GM21619 (cell line): ENCODE results near the gene TWNK.
"Not testable (repeated sequence)": the region's sequence is repeated elsewhere in the genome, so short reads cannot be mapped to it uniquely, and the experiment has no call there.

ENCODE experiments used
- ATAC-seq: cut with Tn5 transposase; IDR thresholded peaks from one replicate; pipeline ENCODE4 v1.9.1; 2021; ENCODE audit not compliant: unreplicated experiment

Gene TWNK

DNA sequence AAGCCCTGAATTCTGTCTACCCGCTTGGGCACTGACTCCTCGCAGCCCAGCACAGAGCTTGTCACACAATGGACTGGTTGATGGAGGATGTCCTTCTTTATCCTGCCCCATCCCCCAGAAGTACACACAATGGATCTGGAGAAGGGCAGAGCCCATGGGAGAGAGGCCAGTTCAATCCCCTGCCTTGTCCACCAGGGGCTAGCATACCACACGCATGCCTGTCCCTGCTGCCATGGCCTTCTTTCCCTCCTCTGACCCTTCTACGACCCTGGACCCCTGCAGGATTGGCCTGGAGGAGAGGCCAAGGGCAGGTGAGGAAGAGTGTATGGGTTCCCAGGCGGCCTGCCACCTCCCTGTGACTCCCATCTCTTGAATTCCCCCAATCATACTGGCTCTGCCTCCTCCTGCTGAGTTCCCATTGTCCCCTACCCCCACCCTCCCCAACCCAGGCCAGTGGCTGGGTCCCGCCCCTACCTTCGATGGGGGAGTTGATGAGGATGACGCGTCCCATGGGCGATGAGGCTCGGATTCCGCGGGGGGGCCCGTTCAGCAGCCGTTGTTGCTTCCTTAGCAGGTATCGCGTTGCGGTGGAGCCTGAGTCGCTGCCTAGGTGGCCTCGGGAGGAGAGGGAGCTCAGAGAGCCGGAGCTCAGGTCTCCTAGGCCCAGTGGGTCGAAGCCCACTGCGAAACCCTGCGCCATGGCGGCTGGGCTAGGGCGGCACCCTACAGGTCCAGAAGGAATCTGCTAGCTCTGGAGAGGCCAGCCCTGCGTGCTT is 42.4 kb downstream of the TWNK start:
- ATAC-seq = no peak

DNA sequence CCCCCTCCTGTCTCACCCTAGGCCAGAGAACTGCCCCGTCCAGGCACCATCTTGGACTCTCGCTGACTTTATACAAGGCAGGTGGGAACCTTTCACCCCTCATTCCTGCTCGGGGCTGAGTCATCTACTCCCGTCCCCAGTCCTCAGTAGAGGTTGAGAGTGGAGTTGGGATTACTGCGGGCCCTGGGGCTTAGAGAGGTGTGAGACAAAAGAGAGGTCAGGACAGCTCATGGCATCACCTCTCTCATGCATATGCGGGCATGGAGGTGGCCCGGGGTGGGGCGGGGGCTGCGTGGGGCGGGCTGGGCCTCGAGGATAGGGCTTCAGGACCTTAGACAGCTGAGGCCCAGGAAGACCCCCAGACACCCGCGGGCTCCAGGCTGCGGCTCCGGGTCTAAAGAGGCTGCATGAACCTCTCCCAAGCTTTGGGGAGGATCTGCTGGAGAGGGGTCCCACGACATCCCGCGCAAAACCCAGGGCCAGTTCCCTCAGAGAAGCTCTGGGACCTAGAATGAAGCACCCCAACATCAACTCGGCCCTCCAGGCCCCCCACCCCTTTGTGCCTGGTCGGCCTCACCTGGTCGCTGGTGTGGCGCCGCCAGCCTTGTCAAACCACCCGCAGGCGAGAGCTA is 43.3 kb downstream of the TWNK start:
- ATAC-seq = no peak

DNA sequence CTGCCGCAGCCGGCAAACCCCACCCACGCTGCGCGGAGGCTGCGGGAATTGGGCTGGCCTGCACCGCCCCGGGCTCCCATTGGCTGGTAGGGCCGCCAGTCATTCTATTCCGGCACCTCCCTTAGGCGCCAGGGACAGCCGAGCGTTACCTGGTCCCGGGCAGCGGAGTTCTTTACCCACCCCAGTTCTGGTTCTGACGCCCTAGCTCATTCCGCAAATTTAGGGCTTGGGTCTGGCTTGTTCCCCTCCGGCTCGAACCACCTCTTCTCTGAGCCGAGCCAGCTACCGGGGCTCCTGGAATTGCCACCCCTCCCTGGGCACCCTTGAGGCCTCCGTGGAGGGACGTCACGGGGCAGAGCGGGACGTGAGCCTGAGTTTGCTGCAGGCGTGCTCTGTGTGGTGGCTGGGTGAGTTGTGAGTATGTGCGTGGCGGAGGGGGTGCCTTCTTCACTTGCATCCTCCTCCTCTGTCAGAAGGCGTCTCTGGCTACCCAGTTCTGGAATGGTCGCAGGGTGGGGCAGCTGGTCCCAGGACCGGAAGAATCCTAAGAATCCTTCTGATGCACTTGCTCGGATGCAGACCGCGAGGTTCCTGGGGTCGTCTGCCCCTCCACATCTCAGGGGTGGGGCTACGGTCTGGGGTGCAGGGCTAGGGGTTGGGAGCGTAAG is 43.9 kb downstream of the TWNK start, which contains the start of the genes PDZD7 and SFXN3:
TSS of gene PDZD7 (minus strand) at position 2 of the 668 bp plus-strand sequence. CDS start 910 bp downstream, outside the sequence.
TSS of gene SFXN3 (plus strand) at position 107 of the 668 bp plus-strand sequence. CDS start 3,461 bp downstream, outside the sequence.
- peak; percentile 92 for ATAC-seq

DNA sequence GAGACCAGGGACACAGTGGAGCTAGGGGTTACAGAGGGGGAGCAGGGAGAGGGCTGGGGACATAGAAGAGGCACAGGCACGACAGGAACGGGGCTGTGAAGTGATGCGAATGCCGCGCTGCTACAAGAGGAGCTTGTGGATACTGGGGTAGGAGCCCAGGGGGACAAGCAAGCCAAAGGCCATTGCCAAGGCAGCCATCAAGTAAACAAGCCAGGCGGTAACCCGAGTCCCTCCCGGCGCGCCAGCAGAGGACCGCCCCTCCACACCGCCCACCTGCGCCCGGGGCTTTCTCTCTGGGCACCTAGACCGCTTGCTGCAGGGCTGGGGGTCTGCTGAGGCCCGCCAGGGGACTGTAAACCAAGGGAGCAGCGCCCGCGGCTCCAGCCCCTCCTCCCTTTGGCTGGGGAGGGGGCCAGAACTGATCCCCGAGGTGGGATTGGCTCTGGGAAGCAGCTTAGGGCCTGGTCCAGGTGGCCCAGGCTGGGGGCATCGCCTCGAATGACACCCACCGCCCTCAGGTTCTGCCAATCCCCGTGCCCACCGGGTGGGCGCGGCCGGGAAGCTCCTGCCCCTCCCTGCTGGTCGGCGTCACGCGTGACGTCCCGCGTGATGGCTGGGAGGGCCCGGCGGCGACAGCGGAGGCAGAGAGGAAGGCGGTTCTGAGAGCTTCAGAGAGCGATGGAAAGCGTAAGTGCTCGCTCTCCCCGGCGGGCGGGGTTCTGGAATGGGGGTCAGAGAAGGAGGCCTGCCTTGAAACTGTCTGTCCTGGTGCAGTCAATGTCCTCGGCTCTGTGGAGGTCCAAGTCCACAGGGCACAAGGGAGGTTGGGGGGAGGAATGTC is 44.7 kb downstream of the TWNK start:
- ATAC-seq = peak; percentile 35

DNA sequence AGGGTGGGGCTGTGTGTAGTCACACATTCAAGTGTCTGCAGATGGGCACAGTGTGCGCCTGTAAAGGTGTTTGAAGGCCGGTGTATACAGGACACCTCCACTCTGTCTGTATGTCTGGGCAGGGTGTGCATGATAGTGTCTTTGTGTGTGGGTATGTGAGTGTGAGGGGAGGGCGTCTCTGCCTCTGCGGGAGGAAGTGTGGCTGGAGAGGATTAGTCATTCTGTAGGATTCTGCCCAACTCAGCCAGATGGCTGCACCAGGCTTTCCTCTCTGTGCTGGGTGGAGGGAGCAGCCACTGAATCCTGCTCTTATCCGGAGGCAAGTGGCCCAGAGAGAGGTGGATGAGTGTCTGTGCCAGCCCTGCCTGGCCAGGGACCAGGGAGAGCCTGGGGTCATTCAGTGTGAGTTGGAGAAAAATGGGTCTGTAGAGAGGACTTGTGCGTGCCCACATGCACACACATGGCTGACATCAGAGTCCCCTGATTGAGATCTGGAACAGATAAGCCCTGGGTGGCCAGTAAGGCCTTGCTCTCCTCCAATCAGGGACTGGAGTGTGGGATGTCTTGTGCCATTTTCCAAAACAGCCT is 45.4 kb downstream of the TWNK start:
- peak; percentile 4 for ATAC-seq

DNA sequence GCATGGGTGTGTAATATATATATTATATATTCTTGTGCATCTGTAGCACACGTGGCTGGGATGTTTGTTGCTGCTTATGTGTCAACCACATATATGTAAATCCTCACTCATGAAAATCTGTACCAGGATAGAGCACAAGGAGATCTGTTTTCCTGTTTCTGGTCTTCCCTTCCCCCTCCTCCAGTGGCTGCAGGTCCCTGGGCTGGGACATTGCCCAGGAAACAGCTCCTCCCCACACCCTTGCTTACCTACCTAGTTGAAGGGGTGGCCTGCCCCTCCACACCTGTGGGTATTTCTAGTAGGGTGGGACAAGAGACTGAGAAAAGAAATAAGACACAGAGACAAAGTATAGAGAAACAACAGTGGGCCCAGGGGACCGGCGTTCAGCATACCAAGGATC is 45.9 kb downstream of the TWNK start:
- no peak for ATAC-seq

DNA sequence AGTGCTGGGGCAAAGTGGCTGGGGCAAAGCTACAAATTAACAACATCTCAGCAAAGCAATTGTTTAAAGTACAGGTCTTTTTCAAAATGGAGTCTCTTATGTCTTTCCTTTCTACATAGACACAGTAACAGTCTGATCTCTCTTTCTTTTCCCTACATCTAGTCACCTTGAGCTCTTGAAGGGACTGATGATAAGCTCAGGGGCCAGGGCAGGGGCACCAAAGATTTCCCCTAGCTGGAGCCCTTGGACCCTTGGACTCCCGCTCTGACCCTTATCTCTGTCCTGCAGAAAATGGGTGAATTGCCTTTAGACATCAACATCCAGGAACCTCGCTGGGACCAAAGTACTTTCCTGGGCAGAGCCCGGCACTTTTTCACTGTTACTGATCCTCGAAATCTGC is 47.1 kb downstream of the TWNK start:
- ATAC-seq = not testable (repeated sequence)

DNA sequence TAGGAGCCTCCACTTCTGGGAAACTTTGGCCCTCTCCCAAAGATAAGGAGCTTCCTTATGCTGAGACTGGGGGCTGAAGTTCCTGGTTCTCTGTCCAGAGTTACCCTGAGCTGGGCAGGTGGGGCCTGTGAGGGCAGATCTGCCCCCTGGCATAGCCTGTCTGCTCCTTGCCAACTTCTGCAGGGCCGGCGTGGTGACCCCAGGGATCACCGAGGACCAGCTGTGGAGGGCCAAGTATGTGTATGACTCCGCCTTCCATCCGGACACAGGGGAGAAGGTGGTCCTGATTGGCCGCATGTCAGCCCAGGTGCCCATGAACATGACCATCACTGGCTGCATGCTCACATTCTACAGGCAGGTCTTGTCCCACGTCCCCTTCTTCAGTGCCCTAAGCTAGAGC is 48.0 kb downstream of the TWNK start:
- no peak for ATAC-seq

DNA sequence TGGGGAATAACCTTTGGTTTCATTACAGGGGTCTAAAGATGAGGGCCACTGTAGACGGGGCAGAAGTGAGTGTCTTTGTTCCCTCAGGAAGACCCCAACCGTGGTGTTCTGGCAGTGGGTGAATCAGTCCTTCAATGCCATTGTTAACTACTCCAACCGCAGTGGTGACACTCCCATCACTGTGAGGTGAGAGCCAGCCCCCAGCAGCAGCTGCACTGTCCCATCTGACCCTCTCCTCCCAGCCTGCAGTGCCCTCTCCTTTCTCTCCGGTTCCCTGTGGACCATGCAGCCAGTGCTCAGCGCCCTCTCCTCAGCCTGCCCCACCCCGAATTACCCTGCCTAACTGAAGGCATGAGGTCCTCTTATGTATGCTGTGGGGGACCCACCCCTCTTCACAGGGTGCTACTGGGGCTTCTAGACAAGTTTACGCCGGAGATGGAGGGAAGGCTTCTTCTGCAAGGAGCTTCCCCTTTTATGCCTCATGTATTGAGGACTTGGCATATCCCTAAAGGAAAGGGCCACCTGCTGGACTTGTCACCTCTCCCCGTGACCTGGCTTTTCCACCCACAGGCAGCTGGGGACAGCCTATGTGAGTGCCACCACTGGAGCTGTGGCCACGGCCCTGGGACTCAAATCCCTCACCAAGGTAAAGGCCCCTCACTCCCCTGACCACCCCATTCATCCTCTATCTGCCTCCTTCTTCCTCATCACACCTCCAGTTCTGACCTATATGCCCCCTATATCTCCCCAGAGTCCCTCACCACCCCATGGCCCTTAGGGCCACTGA is 48.8 kb downstream of the TWNK start:
- ATAC-seq = no peak

DNA sequence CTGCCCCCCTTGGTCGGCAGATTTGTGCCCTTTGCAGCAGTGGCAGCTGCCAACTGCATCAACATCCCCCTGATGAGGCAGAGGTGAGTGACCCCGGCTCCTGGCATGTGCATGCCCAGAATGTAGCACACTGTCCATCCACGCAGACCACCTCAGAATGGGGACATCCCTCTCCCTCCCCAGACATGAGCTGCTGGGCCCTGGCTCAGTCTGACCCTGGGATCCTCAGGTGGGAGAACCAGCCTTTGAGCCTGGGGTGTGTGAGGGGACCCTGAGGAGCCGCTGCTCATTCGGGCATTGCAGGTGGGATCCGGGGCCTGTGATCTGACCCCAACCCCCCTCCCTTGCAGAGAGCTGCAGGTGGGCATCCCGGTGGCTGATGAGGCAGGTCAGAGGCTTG is 49.4 kb downstream of the TWNK start:
- ATAC-seq = no peak

DNA sequence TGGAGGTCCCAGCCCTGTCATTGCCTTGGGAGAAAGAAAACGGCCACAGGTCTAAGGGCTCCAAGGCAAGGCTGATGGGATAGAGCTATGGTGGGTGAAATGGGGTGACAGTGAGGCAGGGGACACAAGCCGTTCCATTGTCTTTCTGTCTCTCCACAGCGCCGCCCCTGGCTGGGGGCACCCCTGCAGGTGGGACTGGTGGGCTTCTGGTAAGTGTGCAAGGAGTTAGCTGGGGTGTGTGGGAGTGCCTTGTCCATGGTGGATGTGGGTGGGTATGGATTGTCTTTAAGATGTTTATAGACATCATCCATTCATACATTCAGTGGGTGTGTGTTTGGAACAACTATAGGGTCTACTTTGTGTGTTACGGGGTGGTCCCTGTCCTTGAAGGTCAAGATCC is 51.1 kb downstream of the TWNK start:
- no peak for ATAC-seq

DNA sequence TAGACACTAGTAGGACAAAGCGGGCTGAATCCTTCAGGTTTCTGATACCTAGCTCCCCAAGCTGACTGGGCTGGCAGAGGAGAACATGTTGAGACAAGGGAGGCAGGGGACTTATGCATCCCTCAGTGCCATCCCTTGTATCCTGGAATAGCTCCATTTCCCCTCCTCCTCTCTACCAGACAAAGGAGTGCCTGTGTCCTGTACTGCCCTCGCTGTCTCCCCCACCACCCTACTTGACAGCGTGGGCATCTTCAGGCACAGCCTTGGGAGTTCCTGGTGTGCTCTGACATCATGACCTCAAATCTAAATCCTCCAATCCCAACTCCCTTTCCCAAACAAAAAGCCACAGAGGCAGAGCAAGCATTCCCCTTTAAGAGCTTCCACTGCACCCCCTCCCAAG is 52.7 kb downstream of the TWNK start:
- ATAC-seq = no peak

DNA sequence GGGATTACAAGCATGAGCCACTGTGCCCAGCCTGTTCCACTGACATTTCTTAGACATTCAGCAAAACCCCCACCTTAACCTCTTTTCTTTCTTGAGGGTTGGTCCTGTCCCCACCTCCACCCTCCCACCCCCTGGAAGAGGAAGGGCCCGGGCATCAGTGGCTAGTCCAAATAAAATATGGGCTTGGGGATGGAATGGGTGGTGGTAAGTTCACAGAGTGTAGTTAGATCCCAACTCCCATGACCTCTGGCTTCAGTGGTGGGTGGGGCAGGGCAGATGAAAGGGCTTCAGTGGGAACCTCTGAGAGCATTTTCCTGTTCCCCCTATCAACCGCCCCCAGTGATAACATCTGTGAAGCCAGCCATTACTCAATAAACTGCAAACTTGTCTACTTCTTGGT is 53.5 kb downstream of the TWNK start:
- ATAC-seq = no peak

DNA sequence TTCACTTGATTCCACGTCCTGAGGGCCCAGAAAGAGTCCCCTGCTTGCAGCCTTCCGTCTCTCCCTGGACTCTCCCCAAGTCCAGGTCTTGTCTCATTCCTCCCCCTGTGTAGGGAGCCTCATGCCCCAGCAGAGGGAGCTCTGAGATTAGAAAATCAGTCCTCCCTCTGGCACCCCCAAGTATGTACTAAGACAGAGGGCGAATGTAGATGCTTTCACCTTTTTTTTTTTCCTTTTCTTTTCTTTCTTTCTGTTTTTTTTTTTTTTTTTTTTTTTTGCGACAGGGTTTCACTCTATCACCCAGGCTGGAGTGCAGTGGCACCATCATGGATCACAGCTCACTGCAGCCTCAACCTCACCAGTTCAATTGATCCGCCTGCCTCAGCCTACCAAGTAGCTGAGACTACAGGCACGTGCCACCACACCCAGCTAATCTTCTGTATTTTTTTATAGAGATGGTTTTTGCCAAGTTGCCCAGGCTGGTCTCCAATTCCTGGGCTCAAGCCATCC is 54.0 kb downstream of the TWNK start:
- ATAC-seq = peak; percentile 51

DNA sequence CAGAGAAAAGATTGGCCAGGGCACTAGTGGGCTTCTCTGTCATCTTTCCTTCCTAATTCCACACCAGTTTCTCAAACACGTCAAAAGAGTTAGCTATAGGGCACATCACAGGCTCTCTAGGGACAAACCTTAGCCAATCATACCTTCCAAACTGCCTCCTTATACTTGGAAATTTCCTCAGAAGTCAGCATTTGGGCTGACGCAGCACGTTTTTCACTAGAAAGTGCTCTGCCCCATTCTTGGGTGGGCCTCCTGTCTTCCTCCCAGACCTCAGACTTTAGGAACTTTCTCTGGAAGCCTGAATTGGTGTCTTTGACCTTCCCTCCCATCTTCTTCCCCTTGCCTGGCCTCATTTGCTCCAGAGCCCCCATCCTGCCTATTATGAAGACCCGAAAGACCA is 54.8 kb downstream of the TWNK start:
- no peak for ATAC-seq

DNA sequence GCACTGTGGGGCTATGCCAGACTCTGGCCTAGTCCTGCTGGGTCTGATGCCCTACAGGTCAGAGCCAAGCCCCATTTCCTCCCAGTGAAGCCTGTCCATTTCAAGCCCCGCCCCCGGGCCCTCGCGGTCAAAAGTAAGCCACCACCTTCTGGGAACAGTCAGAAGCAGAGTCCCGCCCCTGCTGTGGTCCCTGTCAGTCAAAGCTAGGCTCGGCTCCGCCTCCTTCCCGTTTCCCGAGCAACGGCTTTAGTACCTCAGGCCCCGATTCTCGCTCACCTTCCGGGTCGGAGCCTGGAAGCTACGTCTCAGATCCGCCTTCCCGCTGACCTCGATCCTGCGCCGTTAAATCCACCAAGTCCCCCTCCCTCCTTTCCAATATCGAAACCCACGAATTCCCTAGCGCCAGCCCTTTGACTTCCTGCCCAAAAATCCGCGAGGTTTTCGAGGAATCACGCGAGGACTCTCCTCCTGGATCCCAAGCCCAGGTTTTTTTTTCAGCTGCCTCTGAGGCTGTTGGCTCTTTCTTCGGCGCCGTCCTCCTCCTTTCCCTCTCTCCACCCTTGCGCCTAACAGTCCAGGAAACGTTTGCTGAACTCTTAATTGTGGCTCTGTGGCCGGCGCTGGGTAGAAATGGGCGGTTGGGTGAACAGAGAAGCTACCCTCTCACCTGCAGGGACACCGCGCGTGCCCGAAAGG is 55.5 kb downstream of the TWNK start:
- ATAC-seq = peak; percentile 93

DNA sequence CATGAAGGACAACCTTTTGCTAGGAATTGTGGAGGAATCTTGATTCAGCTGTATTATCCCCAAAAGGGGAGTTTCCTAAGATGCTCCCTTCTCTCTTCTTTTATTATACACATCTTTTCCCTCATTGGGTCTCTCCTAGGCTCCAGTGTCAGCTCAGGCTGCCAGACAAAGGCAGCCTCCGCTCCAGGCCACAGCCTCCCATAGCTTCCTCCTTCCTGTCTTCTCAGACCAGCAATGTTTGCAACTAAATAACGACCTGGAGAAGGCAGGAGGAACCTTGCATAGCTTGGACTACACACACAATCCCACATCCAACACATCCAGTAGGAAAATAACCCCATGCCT is 56.0 kb downstream of the TWNK start:
- no peak for ATAC-seq
